Raji (cell line): ENCODE data around the gene ITSN2.

Experiments
- POLR2A ChIP-seq: IDR thresholded peaks from 2 replicates; pipeline ENCODE4 v1.6.1; 2011; ENCODE audit warnings: low read depth, low read length, control low read depth; ENCODE audit not compliant: insufficient read depth

Gene ITSN2

DNA sequence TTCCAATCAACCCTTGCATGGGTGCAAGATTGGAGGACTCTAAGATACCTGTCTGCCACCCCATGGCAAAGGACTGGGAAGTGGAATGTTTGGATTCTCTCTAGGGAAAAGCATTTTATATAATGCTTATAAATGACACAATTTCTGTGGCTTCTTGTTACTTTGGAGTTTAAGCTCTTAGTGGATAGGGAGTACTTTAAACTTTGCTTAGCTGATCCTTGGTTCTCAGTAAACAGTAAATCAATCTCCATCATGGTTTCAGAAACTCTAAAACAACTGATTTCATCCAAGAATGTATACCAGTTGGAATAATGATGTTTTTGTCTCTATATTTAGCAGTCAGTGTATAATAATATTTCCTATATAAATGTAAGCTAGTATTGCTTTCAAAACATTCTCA, 199.6 kb downstream of the ITSN2 start:
- no peak for TF ChIP-seq POLR2A

DNA sequence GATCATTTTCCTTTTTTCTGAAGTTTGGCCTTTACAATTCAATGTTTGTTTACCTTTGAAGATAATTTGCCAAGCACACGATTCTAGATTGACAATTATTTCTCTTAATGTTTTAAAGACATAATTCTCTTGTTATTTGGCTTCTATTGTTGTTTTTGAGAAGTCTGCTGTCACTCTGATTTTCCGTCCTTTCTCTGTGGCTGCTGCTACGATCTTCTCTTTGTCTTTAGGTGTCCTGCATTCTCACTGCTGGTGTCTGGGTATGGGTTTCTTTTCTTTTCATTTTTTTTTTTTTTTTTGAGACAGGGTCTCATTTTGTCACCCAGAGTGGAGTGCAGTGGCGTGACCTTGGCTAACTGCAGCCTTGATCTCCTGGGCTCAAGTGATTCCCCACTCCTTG, 200.6 kb downstream of the ITSN2 start:
- no peak for TF ChIP-seq POLR2A

DNA sequence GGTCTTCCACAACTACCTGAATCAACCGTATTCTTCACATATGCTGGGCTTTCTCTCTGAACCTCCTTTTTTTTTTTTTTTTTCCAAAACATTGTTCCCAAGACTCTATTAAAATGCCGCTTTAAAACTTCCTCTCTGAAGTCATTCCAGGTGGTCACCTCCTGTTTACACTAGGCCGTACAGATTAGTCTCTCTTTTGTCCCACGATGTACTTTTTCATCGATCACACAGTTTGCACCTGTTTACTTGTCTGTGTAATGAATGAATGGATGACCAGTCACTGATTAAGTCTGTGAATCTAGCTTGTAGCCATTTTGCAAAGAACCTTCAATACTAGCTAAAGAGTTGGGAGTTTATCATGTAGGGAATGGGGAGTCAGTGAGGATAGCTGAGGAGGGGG, 202.2 kb downstream of the ITSN2 start:
- TF ChIP-seq POLR2A = no peak

DNA sequence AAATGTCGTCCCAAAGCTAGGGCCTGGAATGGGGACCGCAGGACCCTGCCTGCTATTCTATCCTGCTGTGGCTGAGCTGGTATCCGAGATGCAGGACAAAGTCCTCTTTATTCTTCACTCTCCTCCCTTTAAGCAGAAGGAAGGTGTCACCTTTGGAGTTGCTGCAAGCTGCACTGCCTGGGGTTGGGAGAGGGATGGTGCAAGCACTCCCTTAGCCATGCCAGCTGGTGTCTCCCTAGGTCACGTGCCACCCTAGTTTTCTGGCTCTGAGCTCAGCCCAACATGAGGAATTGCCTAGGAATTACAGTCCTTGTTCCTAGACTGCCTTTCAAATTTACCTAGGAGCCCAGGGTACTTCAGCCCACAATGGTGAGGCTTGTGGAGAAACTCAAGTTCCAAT, 206.9 kb downstream of the ITSN2 start:
- no peak for TF ChIP-seq POLR2A
